Esophagus squamous epithelium (tissue), 5 donors: ENCODE results near the gene NPB. TPM values are rescaled to one million over a fixed set of nuclear protein-coding genes. Genes with fewer than 3 reads are reported as not detected.

Experiments
- DNase-seq: peaks from one replicate; lab custom pipeline; 2025; lab: John Stamatoyannopoulos, UW
- H3K27ac ChIP-seq, 4 donors: fragments of 200-600 bp; sonication (generic); one replicate each; pipeline ENCODE4 v1.5.1; 2016 to 2019; ENCODE audit warnings: mild to moderate bottlenecking in 1 of 4
- H3K27me3 ChIP-seq, 4 donors: fragments of 200-600 bp; sonication (generic); 1 replicate in 3 of 4; 2 replicates in 1 of 4; pipeline versions ENCODE4 v1.5.1 to v1.6.0; 2017 to 2021; ENCODE audit warnings: antibody characterized with exemption in 1 of 4
- H3K36me3 ChIP-seq, 3 donors: fragments of 200-600 bp; sonication (generic); one replicate each; pipeline ENCODE4 v1.5.1; 2016 to 2019
- H3K4me1 ChIP-seq, 3 donors: fragments of 200-600 bp; sonication (generic); one replicate each; pipeline ENCODE4 v1.5.1; 2017 to 2019
- H3K4me3 ChIP-seq, 4 donors: fragments of 200-600 bp; sonication (generic); 1 replicate in 3 of 4; 2 replicates in 1 of 4; pipeline ENCODE4 v1.5.1; 2016 to 2019; ENCODE audit warnings: mild to moderate bottlenecking in 2 of 4, moderate library complexity in 1 of 4
- H3K9me3 ChIP-seq, 3 donors: fragments of 200-600 bp; sonication (generic); one replicate each; pipeline ENCODE4 v1.5.1; 2016 to 2019
- CTCF ChIP-seq, 6 experiments: fragments of 450-650 bp in 4 of 6; fragments of 200-600 bp in 2 of 6; sonication (generic) in 2 of 6; IDR thresholded peaks; one replicate each; pipeline ENCODE4 v1.5.1; 2016 to 2019; ENCODE audit warnings: antibody characterized with exemption in 6 of 6, mild to moderate bottlenecking in 4 of 6, moderate library complexity in 4 of 6
- POLR2A ChIP-seq, 4 donors: fragments of 450-650 bp; IDR thresholded peaks; one replicate each; pipeline ENCODE4 v1.6.1; 2017; ENCODE audit warnings: antibody characterized with exemption in 4 of 4, mild to moderate bottlenecking in 4 of 4, moderate library complexity in 3 of 4
- WGBS, 2 donors: methylation state at CpG; one replicate each; pipeline ENCODE4 v1.1.5; 2018; 5-methylcytosine and 5-hydroxymethylcytosine counted together
- intact Hi-C: fragments of 100-400 bp; cut with DNase I; formaldehyde crosslinking; loops from one replicate; pipeline ENCODE4 v1.15.0; 2022
- total RNA-seq, 4 donors: library from RNA; depleted of rRNA; stranded (reverse); fragments of >200 nt; gene quantifications; one replicate each; pipeline ENCODE4 v1.1.0, GENCODE V29; 2016
- donor health status: DM: yes; HTN: yes; CAD: no.

Gene NPB
- total RNA-seq, 4 donors from 2014 or later: 0.53 to 7.4 (median 1.5) TPM

GRCh38 chr17:81912441-81913309, 10.6 kb downstream of the NPB start:
- no peaks in the 10 kb centered on the region for H3K27me3 ChIP-seq
- DNase-seq: no peak
- intact Hi-C loops: no loop called here
- no peak overlapping the region for H3K4me3 ChIP-seq
- TF ChIP-seq POLR2A (IDR thresholded peaks at IDR 0.05) (no peak), CTCF (IDR thresholded peaks at IDR 0.05) (no peak)
- no peaks in the 10 kb centered on the region for H3K9me3 ChIP-seq
- peak overlapping the region; percentile 70 to 90 (median 82) for H3K27ac ChIP-seq
- H3K4me1 ChIP-seq: peaks cover 25 to 75% (median 37%) of the 10 kb centered on the region in 3 donors
- peaks cover 31 to 64% (median 40%) of the 10 kb centered on the region in 3 donors for H3K36me3 ChIP-seq
- 73 to 86% methylated on average over 16 to 23 of the region's 32 CpGs for WGBS, 2 donors

- H3K27me3 ChIP-seq: no peaks in the 10 kb centered on the region
- H3K36me3 ChIP-seq: peaks cover 31 to 55% (median 36%) of the 10 kb centered on the region in 3 donors
- peaks cover 31 to 81% (median 42%) of the 10 kb centered on the region in 3 donors for H3K4me1 ChIP-seq
- no peak for TF ChIP-seq POLR2A (IDR thresholded peaks at IDR 0.05)
- TF ChIP-seq CTCF (IDR thresholded peaks at IDR 0.05): no peak
- H3K27ac ChIP-seq: peak overlapping the region in 3 of 4 donors; percentile 70 to 90 (median 84)
- no peaks in the 10 kb centered on the region for H3K9me3 ChIP-seq
- 68 to 95% methylated on average over 5 to 8 of the region's 31 CpGs for WGBS, 2 donors
- H3K4me3 ChIP-seq: no peak overlapping the region
- intact Hi-C loops: no loop called here
- DNase-seq: no peak
These were observed 11.5 kb downstream of the NPB start for GRCh38 chr17:81913394-81914102.

- Histone ChIP-seq H3K4me1 (peaks cover 38 to 82% (median 46%) of the 10 kb centered on the region in 3 donors), H3K27ac (peak overlapping the region in 2 of 4 donors; percentile 2 to 90), H3K27me3 (no peaks in the 10 kb centered on the region), H3K36me3 (peaks cover 31 to 51% (median 36%) of the 10 kb centered on the region in 3 donors), H3K9me3 (no peaks in the 10 kb centered on the region), H3K4me3 (no peak overlapping the region)
- DNase-seq: no peak
- 90% methylated on average over 2 of the region's 36 CpGs; no CpG with 5 or more reads in 1 of the 2 donors for WGBS, 2 donors
- TF ChIP-seq POLR2A (IDR thresholded peaks at IDR 0.05) (no peak), CTCF (IDR thresholded peaks at IDR 0.05) (no peak)
- intact Hi-C loops: no loop called here
These were observed 12.2 kb downstream of the NPB start for GRCh38 chr17:81914103-81914850.

GRCh38 chr17:81915331-81915730, 13.3 kb downstream of the NPB start:
- peak overlapping the region in 2 of 4 donors; percentile 84 to 99 for H3K27ac ChIP-seq
- no peak for DNase-seq
- no peak overlapping the region for H3K4me3 ChIP-seq
- TF ChIP-seq POLR2A (IDR thresholded peaks at IDR 0.05): no peak
- TF ChIP-seq CTCF (IDR thresholded peaks at IDR 0.05): no peak
- peaks cover 31 to 57% (median 37%) of the 10 kb centered on the region in 3 donors for H3K36me3 ChIP-seq
- peaks cover 43 to 82% (median 47%) of the 10 kb centered on the region in 3 donors for H3K4me1 ChIP-seq
- no peaks in the 10 kb centered on the region for H3K27me3 ChIP-seq
- H3K9me3 ChIP-seq: no peaks in the 10 kb centered on the region
- 86 to 91% methylated on average over 7 to 8 of the region's 12 CpGs for WGBS, 2 donors
- intact Hi-C loops: no loop called here
